Cardiac muscle cell (in vitro differentiated cells and primary cell): Measurements from ENCODE around the gene POFUT1. TPM values are rescaled to one million over a fixed set of nuclear protein-coding genes. Genes with fewer than 3 reads are reported as not detected.

Source experiments
- DNase-seq, 2 donors: peaks; one replicate each; pipeline versions ENCODE4 v3.0.0 to v3.0.0-alpha.2; 2010 to 2017; ENCODE audit warnings: low read depth in 1 of 2, low spot score in 1 of 2
- H3K27ac ChIP-seq: fragments of 200-600 bp; sonication (generic); 2 replicates; pipeline ENCODE4 v1.5.1; 2016
- H3K27me3 ChIP-seq: fragments of 200-600 bp; sonication (generic); 2 replicates; pipeline ENCODE4 v1.6.0; 2016; ENCODE audit warnings: control low read depth
- H3K36me3 ChIP-seq: fragments of 200-600 bp; sonication (generic); 2 replicates; pipeline ENCODE4 v1.5.1; 2016; ENCODE audit warnings: control low read depth
- H3K4me1 ChIP-seq: fragments of 200-600 bp; sonication (generic); 2 replicates; pipeline ENCODE4 v1.8.1; 2017; ENCODE audit warnings: low read depth, mild to moderate bottlenecking, mixed run types
- H3K4me3 ChIP-seq: fragments of 200-600 bp; sonication (generic); 2 replicates; pipeline ENCODE4 v1.5.1; 2016; ENCODE audit warnings: mild to moderate bottlenecking
- H3K9me3 ChIP-seq: fragments of 200-600 bp; sonication (generic); 2 replicates; pipeline ENCODE4 v1.5.1; 2017; ENCODE audit warnings: low read depth, mild to moderate bottlenecking, control low read depth
- CTCF ChIP-seq: IDR thresholded peaks from 2 replicates; pipeline ENCODE4 v1.5.1; 2012; ENCODE audit warnings: low read depth, mild to moderate bottlenecking, low read length
- polyA plus RNA-seq: library from polyadenylated mRNA; unstranded; fragments of >200 nt; fragmentation: Nextera tagmentation; extraction: Ambion mirVana; gene quantifications from 2 replicates; pipeline ENCODE4 v1.2.1, GENCODE V29; 2016
- total RNA-seq: library from RNA; depleted of rRNA; stranded (reverse); fragments of >200 nt; gene quantifications from 2 replicates; pipeline ENCODE4 v1.2.3, GENCODE V29; 2016

Gene POFUT1
- total and polyA plus RNA-seq, 2 experiments from 2014 or later, result 25.1 to 31.4 TPM

- Histone ChIP-seq H3K27me3 (no peaks in the 10 kb centered on the region), H3K27ac (no peak overlapping the region), H3K4me1 (no peaks in the 10 kb centered on the region), H3K4me3 (no peak overlapping the region), H3K9me3 (no peaks in the 10 kb centered on the region), H3K36me3 (peaks cover 24% of the 10 kb centered on the region)
- no peak for TF ChIP-seq CTCF
- no peak for DNase-seq
These were observed 8.0 kb downstream of the POFUT1 start for GRCh38 chr20:32215729-32216128.

- no peak overlapping the region for H3K27ac ChIP-seq
- H3K4me3 ChIP-seq, result no peak overlapping the region
- peaks cover 24% of the 10 kb centered on the region for H3K36me3 ChIP-seq
- no peak for TF ChIP-seq CTCF
- H3K4me1 ChIP-seq, result no peaks in the 10 kb centered on the region
- no peaks in the 10 kb centered on the region for H3K27me3 ChIP-seq
- H3K9me3 ChIP-seq, result no peaks in the 10 kb centered on the region
- DNase-seq, result no peak
These were observed 8.8 kb downstream of the POFUT1 start for GRCh38 chr20:32216179-32217142.

GRCh38 chr20:32218156-32218900, 10.6 kb downstream of the POFUT1 start:
- H3K36me3 ChIP-seq, result peaks cover 28% of the 10 kb centered on the region
- no peak overlapping the region for H3K27ac ChIP-seq
- H3K27me3 ChIP-seq, result no peaks in the 10 kb centered on the region
- DNase-seq, result no peak
- H3K9me3 ChIP-seq, result no peaks in the 10 kb centered on the region
- no peak overlapping the region for H3K4me3 ChIP-seq
- H3K4me1 ChIP-seq, result no peaks in the 10 kb centered on the region
- no peak for TF ChIP-seq CTCF

DNA sequence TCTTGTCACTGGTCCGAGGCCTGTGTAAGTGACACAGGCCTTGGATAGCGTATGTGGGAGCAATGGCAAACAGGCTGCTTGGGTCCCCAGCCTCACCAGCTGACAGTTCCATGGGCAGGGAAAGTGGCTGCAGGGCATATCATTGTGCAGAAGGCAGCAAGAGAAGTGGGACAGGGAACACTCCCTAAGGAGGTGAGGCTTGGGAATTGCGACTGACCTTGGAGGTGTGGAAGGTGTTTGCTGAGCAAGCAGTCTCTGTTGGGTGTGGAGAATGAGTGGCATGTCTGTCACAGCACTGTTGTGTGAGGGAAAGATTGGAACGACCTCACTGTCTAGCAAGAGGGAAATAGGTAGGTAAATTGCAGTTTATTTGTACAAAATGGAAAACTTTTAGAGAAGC, 16.8 kb downstream of the POFUT1 start:
- H3K4me3 ChIP-seq, result no peak overlapping the region
- TF ChIP-seq CTCF, result no peak
- H3K4me1 ChIP-seq, result no peaks in the 10 kb centered on the region
- no peaks in the 10 kb centered on the region for H3K9me3 ChIP-seq
- DNase-seq, result no peak
- no peak overlapping the region for H3K27ac ChIP-seq
- peaks cover 14% of the 10 kb centered on the region for H3K36me3 ChIP-seq
- no peaks in the 10 kb centered on the region for H3K27me3 ChIP-seq

- Histone ChIP-seq H3K4me3 (no peak overlapping the region), H3K27me3 (no peaks in the 10 kb centered on the region), H3K27ac (no peak overlapping the region), H3K9me3 (no peaks in the 10 kb centered on the region), H3K36me3 (peaks cover 19% of the 10 kb centered on the region), H3K4me1 (no peaks in the 10 kb centered on the region)
- TF ChIP-seq CTCF, result no peak
- DNase-seq, result no peak
These were observed 18.7 kb downstream of the POFUT1 start for GRCh38 chr20:32226391-32226790.
